PC-9 (cell line): Measurements from ENCODE around the gene STIL.

ENCODE experiments used
- EZH2 ChIP-seq: fragments of 200-600 bp; sonication (generic); IDR thresholded peaks from 2 replicates; pipeline ENCODE4 v1.8.0; 2017; ENCODE audit warnings: antibody characterized with exemption, low read depth
- TF ChIP-seq, protein P1 (sequence below): fragments of 200-600 bp; sonication (generic); conservative IDR thresholded peaks from 2 replicates; pipeline ENCODE4 v1.6.1; 2017; ENCODE audit warnings: mixed run types, antibody characterized with exemption, mild to moderate bottlenecking, moderate library complexity

DNA sequence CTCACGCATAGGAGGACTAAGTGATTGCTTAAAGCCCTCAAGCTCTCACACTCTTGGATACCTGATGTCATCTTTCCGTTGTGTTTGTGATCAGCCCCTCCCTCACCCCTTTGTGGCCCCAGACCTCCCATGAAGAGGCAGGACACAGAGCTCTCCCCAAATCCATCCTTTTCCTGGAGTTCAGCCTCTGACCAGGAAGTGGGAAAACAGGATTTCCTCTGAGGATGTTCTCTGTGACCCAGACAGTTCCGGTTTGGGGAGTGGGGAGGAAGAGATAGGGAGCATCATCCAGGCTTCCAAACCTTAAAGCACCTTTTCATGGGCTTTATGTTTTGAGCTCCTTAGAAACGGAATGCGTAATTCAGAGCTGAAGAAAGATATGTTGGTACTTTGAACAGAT is 70.0 kb downstream of the STIL start:
- TF ChIP-seq, protein P1, sequence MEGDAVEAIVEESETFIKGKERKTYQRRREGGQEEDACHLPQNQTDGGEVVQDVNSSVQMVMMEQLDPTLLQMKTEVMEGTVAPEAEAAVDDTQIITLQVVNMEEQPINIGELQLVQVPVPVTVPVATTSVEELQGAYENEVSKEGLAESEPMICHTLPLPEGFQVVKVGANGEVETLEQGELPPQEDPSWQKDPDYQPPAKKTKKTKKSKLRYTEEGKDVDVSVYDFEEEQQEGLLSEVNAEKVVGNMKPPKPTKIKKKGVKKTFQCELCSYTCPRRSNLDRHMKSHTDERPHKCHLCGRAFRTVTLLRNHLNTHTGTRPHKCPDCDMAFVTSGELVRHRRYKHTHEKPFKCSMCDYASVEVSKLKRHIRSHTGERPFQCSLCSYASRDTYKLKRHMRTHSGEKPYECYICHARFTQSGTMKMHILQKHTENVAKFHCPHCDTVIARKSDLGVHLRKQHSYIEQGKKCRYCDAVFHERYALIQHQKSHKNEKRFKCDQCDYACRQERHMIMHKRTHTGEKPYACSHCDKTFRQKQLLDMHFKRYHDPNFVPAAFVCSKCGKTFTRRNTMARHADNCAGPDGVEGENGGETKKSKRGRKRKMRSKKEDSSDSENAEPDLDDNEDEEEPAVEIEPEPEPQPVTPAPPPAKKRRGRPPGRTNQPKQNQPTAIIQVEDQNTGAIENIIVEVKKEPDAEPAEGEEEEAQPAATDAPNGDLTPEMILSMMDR = no peak
- TF ChIP-seq EZH2 = no peak
